ENCODE measurements around the gene NCKAP5.

NCKAP5 gene

GRCh38 chr2:133409581-133410285, 158.5 kb downstream of the NCKAP5 start:
- H3K36me3 ChIP-seq, result no peaks in the 10 kb centered on the region

GRCh38 chr2:133408671-133409070, 159.6 kb downstream of the NCKAP5 start:
- Histone ChIP-seq H3K9ac (no peak overlapping the region), H3K36me3 (no peaks in the 10 kb centered on the region), H4K20me1 (no peaks in the 10 kb centered on the region), H3K27me3 (no peaks in the 10 kb centered on the region), H3K4me2 (no peak overlapping the region), H3K9me3 (replicated peaks in 1 of 11) (no peaks in the 10 kb centered on the region), H3K4me1 (no peaks in the 10 kb centered on the region), H3K27ac (no peak overlapping the region), H3K4me3 (no peak overlapping the region)
- TF ChIP-seq Cebpa-rat (IDR thresholded peaks at IDR 0.05), result no peak

More at GRCh38 chr2:133409581-133410285, 158.5 kb downstream of the NCKAP5 start:
- Histone ChIP-seq H3K9me3 (replicated peaks in 1 of 11) (no peaks in the 10 kb centered on the region), H3K4me3 (no peak overlapping the region), H3K4me2 (no peak overlapping the region), H4K20me1 (no peaks in the 10 kb centered on the region), H3K27ac (no peak overlapping the region), H3K27me3 (no peaks in the 10 kb centered on the region), H3K4me1 (no peaks in the 10 kb centered on the region), H3K9ac (no peak overlapping the region)
- no peak for TF ChIP-seq Cebpa-rat (IDR thresholded peaks at IDR 0.05)

DNA sequence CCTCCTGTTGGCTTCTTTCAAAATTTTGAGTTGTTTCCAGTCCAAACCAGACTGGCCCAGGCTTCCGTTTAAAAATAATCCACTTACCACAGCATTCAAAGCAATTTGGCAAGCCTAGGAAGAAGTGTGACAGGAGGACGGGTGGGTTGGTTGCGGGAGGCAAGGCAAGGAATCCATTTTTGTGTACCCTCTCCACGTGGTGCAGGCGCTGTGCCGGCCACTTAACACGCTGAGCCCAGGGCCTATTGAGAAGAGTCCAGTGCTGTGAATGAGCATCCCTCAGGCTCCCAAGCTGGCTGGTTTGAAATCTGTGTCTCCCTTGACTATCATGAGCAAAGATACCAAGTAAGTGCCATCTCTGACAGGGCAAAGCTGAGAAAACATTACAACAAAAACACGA, 160.9 kb downstream of the NCKAP5 start:
- H3K4me1 ChIP-seq, result no peaks in the 10 kb centered on the region
- no peak overlapping the region for H3K4me3 ChIP-seq
- no peaks in the 10 kb centered on the region for H4K20me1 ChIP-seq
- no peak overlapping the region for H3K4me2 ChIP-seq
- no peak for TF ChIP-seq Cebpa-rat (IDR thresholded peaks at IDR 0.05)
- H3K9ac ChIP-seq, result no peak overlapping the region
- no peaks in the 10 kb centered on the region for H3K36me3 ChIP-seq
- no peak overlapping the region for H3K27ac ChIP-seq
- no peaks in the 10 kb centered on the region for H3K27me3 ChIP-seq
- H3K9me3 ChIP-seq (replicated peaks in 1 of 11), result no peaks in the 10 kb centered on the region

DNA sequence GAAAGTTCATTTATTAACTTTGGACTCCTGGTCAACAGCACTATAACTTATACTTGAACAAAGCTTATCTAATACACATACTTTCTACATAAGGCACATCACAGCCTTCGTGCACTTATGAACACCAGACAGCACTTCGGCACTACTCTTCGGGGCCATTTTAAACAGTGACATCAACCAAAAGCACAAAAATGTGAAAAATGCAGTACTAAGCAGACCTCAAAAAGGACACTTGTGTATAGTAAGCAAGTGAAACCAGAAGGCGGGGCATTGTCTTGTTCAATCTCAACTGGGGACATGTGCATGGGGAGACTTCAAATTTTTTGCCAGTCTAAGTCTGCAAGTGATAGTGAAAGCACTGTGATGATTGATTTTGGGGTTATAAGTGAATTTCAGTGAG, 163.0 kb downstream of the NCKAP5 start:
- Histone ChIP-seq H3K36me3 (no peaks in the 10 kb centered on the region), H4K20me1 (no peaks in the 10 kb centered on the region), H3K4me3 (no peak overlapping the region), H3K9ac (no peak overlapping the region), H3K9me3 (replicated peaks in 1 of 11) (no peaks in the 10 kb centered on the region), H3K27ac (no peak overlapping the region), H3K4me2 (no peak overlapping the region), H3K27me3 (no peaks in the 10 kb centered on the region), H3K4me1 (no peaks in the 10 kb centered on the region)
- no peak for TF ChIP-seq Cebpa-rat (IDR thresholded peaks at IDR 0.05)

GRCh38 chr2:133400411-133400810, 167.9 kb downstream of the NCKAP5 start:
- no peak for TF ChIP-seq Cebpa-rat (IDR thresholded peaks at IDR 0.05)
- H3K9me3 ChIP-seq (replicated peaks in 1 of 11), result no peaks in the 10 kb centered on the region
- no peak overlapping the region for H3K4me2 ChIP-seq
- no peaks in the 10 kb centered on the region for H3K4me1 ChIP-seq
- H3K27me3 ChIP-seq, result no peaks in the 10 kb centered on the region
- H4K20me1 ChIP-seq, result no peaks in the 10 kb centered on the region
- no peak overlapping the region for H3K9ac ChIP-seq
- no peak overlapping the region for H3K4me3 ChIP-seq
- H3K36me3 ChIP-seq, result no peaks in the 10 kb centered on the region
- no peak overlapping the region for H3K27ac ChIP-seq

DNA sequence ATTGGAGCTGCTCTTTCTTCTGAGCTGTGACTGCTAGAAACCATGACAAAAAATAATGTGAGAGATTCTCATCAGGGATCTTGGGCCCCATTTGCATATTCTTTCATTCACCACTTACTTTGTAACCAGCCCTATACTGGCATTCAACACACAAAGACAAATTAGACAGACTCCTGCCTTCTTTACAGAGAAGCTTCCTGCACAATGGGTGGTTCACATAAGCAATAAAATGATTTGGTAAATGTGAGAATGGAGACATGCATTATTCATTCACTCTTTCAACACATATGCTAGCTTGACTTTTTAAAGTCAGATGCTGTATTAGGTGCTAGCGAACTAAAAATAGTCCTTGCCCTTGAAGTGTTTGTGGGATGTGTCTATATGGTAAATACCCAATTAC, 174.4 kb downstream of the NCKAP5 start:
- H4K20me1 ChIP-seq, result no peaks in the 10 kb centered on the region
- H3K4me2 ChIP-seq, result no peak overlapping the region
- H3K4me3 ChIP-seq, result no peak overlapping the region
- H3K9ac ChIP-seq, result no peak overlapping the region
- peaks cover 0 to 6% (median 0%) of the 10 kb centered on the region in 11 experiments; a peak in 2 of 22 replicates for H3K9me3 ChIP-seq (replicated peaks in 1 of 11)
- no peak for TF ChIP-seq Cebpa-rat (IDR thresholded peaks at IDR 0.05)
- H3K4me1 ChIP-seq, result no peaks in the 10 kb centered on the region
- H3K27me3 ChIP-seq, result no peaks in the 10 kb centered on the region
- H3K36me3 ChIP-seq, result no peaks in the 10 kb centered on the region
- no peak overlapping the region for H3K27ac ChIP-seq

- TF ChIP-seq Cebpa-rat (IDR thresholded peaks at IDR 0.05), result no peak
- no peaks in the 10 kb centered on the region for H3K36me3 ChIP-seq
- no peak overlapping the region for H3K4me2 ChIP-seq
- H3K27me3 ChIP-seq, result no peaks in the 10 kb centered on the region
- H3K4me3 ChIP-seq, result no peak overlapping the region
- H3K9ac ChIP-seq, result no peak overlapping the region
- peaks cover 0 to 17% (median 0%) of the 10 kb centered on the region in 11 experiments; a peak in 4 of 22 replicates for H3K9me3 ChIP-seq (replicated peaks in 1 of 11)
- H3K4me1 ChIP-seq, result no peaks in the 10 kb centered on the region
- no peaks in the 10 kb centered on the region for H4K20me1 ChIP-seq
- H3K27ac ChIP-seq, result no peak overlapping the region
Observed at GRCh38 chr2:133390156-133390555, 178.1 kb downstream of the NCKAP5 start.

- Histone ChIP-seq H3K27ac (no peak overlapping the region), H3K4me1 (no peaks in the 10 kb centered on the region), H4K20me1 (no peaks in the 10 kb centered on the region), H3K27me3 (no peaks in the 10 kb centered on the region), H3K4me3 (no peak overlapping the region), H3K9me3 (replicated peaks in 1 of 11) (peaks cover 0 to 17% (median 0%) of the 10 kb centered on the region in 11 experiments; a peak in 4 of 22 replicates), H3K9ac (no peak overlapping the region), H3K4me2 (no peak overlapping the region), H3K36me3 (no peaks in the 10 kb centered on the region)
- no peak for TF ChIP-seq Cebpa-rat (IDR thresholded peaks at IDR 0.05)
Observed at GRCh38 chr2:133389569-133389968, 178.7 kb downstream of the NCKAP5 start.

- Histone ChIP-seq H3K4me3 (no peak overlapping the region), H3K27me3 (no peaks in the 10 kb centered on the region), H3K9me3 (replicated peaks in 1 of 11) (0 out of 22 replicates have a peak, but pooled peaks cover 0 to under 1% (median 0%) of the 10 kb centered on the region in 11 experiments), H3K4me2 (no peak overlapping the region), H4K20me1 (no peaks in the 10 kb centered on the region), H3K9ac (no peak overlapping the region), H3K27ac (no peak overlapping the region), H3K4me1 (no peaks in the 10 kb centered on the region), H3K36me3 (no peaks in the 10 kb centered on the region)
- TF ChIP-seq Cebpa-rat (IDR thresholded peaks at IDR 0.05), result no peak
Observed at GRCh38 chr2:133382566-133382965, 185.7 kb downstream of the NCKAP5 start.

GRCh38 chr2:133380991-133381390, 187.3 kb downstream of the NCKAP5 start:
- no peaks in the 10 kb centered on the region for H4K20me1 ChIP-seq
- no peak overlapping the region for H3K4me3 ChIP-seq

More at GRCh38 chr2:133380991-133381390, 187.3 kb downstream of the NCKAP5 start:
- Histone ChIP-seq H3K4me2 (no peak overlapping the region), H3K36me3 (no peaks in the 10 kb centered on the region), H3K9ac (no peak overlapping the region), H3K4me1 (no peaks in the 10 kb centered on the region), H3K9me3 (replicated peaks in 1 of 11) (no peaks in the 10 kb centered on the region), H3K27ac (no peak overlapping the region), H3K27me3 (no peaks in the 10 kb centered on the region)
- TF ChIP-seq Cebpa-rat (IDR thresholded peaks at IDR 0.05), result no peak

Data from BLaER1 treated with 17β-estradiol and CSF1 and Interleukin-3, amounts not matched to agents 10 nM and 100 nM (cell line).